ENCODE data around the gene OOSP3.

- TF ChIP-seq CTCF (conservative IDR thresholded peaks at IDR 0.05) (no peak), ZFX (IDR thresholded peaks at IDR 0.05) (no peak)
These were observed 49.2 kb upstream of the OOSP3 start for GRCh38 chr11:59829358-59829757.

Measured in C4-2B (cell line).